AG10803 (cell line): Measurements from ENCODE around the gene ARHGAP26.

ENCODE experiments used
- DNase-seq: peaks from one replicate; pipeline ENCODE4 v3.0.0; 2010; ENCODE audit warnings: low read depth
- H3K4me3 ChIP-seq: 2 replicates; pipeline ENCODE4 v1.5.1; 2011; ENCODE audit warnings: mild to moderate bottlenecking, low read length, control low read depth
- CTCF ChIP-seq: conservative IDR thresholded peaks from 2 replicates; pipeline ENCODE4 v1.5.1; 2011; ENCODE audit warnings: mild to moderate bottlenecking, low read length, control low read depth, inconsistent platforms

Gene ARHGAP26

GRCh38 chr5:143233031-143233430 lies 462.9 kb downstream of the ARHGAP26 start:
- no peak overlapping the region for H3K4me3 ChIP-seq
- DNase-seq: peak; percentile 74
- TF ChIP-seq CTCF: no peak

- TF ChIP-seq CTCF: no peak
- H3K4me3 ChIP-seq: no peak overlapping the region
- DNase-seq: no peak
Observed at GRCh38 chr5:143234162-143234842, 464.1 kb downstream of the ARHGAP26 start.

- H3K4me3 ChIP-seq: no peak overlapping the region
- peak; percentile 95 for DNase-seq
- no peak for TF ChIP-seq CTCF
Observed at GRCh38 chr5:143235423-143235822, 465.2 kb downstream of the ARHGAP26 start.

GRCh38 chr5:143236682-143237081 lies 466.5 kb downstream of the ARHGAP26 start:
- DNase-seq: no peak
- no peak for TF ChIP-seq CTCF
- H3K4me3 ChIP-seq: no peak overlapping the region

- no peak for TF ChIP-seq CTCF
- H3K4me3 ChIP-seq: no peak overlapping the region
- no peak for DNase-seq
Observed at GRCh38 chr5:143237664-143238063, 467.5 kb downstream of the ARHGAP26 start.

GRCh38 chr5:143238620-143239019 lies 468.4 kb downstream of the ARHGAP26 start:
- no peak for TF ChIP-seq CTCF
- no peak overlapping the region for H3K4me3 ChIP-seq
- DNase-seq: no peak

GRCh38 chr5:143239882-143240518 lies 469.8 kb downstream of the ARHGAP26 start:
- no peak overlapping the region for H3K4me3 ChIP-seq
- no peak for TF ChIP-seq CTCF
- DNase-seq: no peak
